Right hindlimb (tissue), 1 donor: ENCODE data around the gene DDTL.
A peak's percentile ranks its signal among the peaks of the same experiment; 100 is the strongest.
"Not testable (repeated sequence)": the region's sequence is repeated elsewhere in the genome, so short reads cannot be mapped to it uniquely, and the experiment has no call there.

Experiments used
- DNase-seq: peaks from one replicate; pipeline ENCODE4 v3.0.0-alpha.2; 2018

Gene DDTL

DNA sequence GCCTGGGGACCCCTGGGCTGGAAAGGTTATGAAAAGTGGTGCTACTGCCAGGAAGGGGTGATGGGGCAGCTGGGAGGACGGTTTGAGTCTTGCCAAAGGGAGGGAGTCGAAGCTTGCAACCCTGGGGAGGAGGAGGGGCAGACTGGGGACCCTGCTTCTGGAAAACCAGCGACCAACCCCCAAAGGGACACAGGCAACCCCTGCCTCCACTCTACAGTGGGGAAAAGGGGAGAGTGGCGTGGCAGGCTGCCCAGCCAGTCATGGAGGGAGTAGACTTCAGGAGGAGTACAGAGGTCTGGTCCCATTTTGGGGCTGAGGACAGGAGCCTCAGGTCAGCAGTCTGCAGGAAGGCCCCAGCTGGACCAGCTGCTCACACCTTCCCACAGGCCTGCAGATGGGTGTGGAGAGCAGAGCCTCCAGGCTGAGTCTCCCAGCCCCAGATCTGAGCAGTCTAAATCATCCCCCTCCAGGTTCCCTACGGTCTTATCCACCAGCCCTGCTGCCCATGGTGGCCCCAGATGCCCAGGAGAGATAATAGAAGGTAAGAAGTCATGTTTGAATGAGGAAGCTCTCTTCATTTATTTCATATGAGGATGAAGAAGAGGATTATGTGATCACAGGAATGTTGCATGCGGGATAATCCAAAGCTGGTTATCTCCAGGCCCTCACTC, 4.3 kb downstream of the DDTL start:
- DNase-seq = no peak

DNA sequence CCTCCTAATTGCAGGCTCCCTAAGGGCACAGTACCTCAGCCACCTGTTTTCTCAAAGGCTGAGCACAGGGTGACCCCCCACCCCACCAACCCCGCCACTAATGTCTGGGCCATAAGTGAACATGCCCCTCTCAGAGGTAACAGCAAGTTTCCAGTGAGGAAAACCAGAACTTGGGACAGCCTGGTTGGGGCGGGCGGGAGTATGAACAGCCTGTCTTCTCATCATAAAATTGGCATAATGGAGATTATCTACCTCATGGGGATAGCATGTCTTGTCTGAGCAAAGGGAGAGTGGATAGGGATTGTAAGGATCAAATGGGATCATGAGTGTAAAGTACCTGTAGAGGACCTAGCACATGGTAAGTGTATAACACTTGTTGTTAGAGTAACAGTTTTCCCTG, 5.2 kb downstream of the DDTL start:
- not testable (repeated sequence) for DNase-seq

DNA sequence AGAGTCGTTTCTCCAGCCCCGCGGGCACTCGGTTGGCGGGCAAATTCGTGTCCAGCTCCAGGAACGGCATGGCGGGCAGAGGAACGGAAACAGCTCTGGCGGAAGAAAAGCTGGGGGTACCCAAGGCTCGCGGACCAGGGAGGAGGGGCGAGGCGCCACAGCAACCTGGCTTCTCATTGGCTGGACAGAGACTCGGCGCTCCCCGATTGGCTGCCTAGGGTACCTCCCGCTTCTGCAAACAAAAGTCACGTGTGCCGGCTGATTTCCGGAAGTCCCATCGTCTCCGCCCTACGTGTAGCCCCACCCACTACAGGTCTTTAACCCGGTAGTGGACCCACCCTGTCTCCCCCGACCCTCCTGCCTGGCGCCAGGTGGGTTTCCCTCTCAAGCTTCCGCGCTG, 7.7 kb downstream of the DDTL start, which contains the start of gene DDT:
DDT (minus strand) TSS at position 97 of the 400 bp plus-strand sequence; CDS start at position 70, 27 bp downstream.
- not testable (repeated sequence) for DNase-seq

DNA sequence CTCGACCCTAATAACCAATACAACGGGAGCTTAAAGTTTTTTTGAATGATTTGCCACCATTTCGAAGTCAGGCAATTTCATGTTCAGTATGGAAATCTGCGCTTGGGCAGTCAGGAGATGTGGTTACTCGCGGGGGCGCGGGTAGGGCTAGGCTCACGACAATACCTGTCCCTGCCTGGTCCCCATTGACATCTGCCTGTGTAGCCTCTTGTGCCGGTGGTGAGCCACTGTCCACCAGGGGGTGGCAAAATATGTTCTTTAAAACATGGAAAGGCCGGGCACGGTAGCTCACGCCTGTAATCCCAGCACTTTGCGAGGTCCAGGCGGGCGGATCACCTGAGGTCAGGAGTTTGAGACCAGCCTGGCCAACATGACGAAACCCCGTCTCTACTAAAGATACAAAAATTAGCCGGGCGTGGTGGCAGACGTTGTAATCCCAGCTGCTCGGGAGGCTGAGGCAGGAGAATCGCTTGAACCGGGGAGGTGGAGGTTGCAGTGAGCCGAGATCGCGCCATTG, 8.2 kb downstream of the DDTL start:
- not testable (repeated sequence) for DNase-seq

DNA sequence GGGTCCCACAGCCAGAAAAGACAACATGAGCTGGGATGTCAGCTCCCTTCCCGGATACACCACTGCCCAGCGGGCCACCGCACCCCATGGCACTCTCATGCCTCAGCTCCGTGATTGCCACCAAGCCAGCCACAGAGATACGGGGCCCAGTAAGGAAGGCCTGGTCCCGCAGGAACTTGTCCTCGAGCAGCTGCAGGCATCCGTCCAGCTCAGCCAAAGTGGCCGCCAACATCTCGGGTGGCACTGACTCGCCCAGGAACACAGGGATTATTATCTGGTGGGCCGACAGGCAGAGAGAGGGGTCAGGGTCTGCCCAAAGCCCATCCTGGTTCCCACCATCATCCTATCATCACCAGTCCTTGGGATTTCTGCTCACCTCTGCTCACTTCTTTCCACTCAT, 10.6 kb downstream of the DDTL start:
- DNase-seq = not testable (repeated sequence)

DNA sequence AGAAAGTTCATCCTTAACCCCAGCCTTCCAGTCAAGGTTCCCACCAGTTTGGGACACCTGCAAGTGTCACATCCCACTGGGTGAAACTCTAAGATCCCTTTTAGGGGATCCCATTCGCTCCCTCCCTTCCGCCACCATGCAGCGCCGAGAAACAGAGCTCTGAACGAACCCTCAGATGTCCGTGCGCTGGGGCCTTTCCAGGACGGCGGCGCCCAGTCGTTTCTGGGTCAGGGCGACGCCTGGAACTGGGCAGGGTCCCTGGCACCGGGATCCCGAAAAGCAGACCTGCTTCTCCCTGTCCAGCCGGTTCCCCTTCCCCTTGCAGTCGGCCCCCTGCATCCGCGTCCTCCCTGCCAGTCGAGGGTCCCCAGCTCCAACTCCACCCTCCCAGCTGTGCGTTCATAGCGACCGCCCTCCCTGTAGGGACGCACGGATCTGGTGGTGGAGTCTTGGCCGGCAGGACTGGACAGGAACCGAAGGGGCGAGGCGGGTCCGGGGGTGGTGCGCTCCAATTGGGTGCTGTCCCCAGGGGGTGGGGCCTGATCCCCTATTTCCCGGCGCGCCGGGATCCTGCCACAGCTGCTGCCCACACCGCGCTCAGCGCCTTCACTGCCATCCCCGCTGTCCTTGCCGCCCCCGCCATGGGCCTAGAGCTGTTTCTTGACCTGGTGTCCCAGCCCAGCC, 13.0 kb downstream of the DDTL start, which contains the start of gene GSTT2:
GSTT2 (plus strand) TSS at position 578 of the 684 bp plus-strand sequence.
- DNase-seq = not testable (repeated sequence)

DNA sequence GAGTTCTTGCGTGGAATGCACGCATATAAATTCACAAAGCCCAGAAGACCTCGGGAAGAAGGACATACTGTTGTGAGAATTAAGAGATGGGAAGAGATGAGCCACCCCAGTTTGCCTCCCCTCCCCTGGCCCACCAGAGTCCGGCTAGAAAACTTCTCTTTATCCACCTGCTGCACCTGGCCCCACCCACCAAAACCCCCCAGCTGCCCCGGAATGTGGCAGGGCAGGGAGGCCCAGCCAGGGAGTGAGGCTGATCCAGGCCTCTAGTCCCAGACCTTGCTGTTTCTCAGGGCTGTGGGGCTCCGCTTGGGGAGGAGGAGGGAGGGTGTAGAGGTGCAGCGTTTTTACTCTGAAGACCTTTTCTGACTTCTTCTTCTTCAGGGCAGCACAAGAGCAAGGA, 13.9 kb downstream of the DDTL start:
- DNase-seq = not testable (repeated sequence)

DNA sequence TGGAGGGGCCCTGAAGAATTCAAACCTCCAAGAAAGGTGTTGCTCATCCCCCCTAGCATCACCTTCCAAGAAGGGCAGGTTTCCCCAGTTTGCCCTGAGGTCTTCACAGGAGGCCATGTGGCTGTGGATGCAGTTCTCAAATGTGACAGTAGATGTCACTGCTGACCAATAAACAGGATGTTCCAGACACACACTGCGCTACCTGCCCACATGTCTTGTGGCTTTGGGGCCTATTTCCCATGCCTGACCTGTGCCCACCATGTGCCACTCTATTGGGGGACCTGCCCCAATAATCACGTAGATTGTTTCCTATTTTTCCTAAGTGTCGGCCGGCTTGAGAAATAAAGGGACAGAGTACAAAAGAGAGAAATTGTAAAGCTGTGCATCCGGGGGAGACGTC, 17.7 kb downstream of the DDTL start:
- peak; percentile 25 for DNase-seq

DNA sequence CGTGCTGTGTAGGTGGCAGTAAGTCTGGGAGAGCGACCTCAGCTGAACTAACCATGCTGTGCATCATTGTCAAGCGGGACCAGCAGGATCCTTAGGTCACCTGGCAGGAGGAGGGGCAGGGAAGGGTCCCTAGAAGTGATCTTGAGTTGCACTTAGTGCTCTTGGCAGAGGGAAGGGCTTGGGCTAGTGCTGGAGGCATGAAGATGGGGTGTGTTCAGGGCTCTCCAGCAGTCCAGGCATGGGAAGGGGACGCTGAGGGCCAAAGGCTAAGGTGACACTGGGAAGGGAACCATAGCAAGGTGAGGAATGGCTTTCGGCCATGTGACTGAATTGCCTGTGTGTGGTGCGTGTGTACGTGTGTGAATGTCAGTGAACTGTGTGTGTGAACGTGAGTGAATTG, 19.4 kb downstream of the DDTL start:
- not testable (repeated sequence) for DNase-seq

DNA sequence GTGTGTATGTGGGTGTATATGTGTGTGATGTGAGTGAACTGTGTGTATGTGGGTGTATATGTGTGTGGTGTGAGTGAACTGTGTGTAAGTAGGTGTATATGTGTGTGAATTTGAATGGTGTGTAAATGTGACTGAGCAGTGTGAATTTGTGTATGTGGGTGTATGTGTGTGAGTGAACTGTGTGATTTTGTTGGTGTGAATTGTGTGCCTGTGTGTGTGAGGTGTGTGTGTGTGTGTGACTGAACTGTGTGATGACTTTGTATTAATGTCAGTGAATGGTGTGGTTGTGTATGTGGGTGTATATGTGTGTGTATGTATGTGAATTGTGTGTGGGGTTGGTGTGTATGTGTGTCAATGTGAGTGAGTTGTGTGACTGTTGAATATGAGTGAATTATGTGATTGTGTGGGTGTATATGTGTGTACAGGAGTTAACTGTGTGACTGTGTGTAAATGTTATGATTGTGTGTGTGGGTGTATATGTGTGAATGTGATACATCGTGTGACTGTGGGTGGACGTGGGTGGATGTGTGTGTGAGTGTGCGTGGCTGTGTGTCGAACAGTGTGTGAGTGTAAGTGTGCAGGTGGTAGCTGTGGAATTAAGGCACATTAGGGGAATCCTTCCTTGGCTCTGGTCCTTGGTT, 20.0 kb downstream of the DDTL start:
- DNase-seq = not testable (repeated sequence)

DNA sequence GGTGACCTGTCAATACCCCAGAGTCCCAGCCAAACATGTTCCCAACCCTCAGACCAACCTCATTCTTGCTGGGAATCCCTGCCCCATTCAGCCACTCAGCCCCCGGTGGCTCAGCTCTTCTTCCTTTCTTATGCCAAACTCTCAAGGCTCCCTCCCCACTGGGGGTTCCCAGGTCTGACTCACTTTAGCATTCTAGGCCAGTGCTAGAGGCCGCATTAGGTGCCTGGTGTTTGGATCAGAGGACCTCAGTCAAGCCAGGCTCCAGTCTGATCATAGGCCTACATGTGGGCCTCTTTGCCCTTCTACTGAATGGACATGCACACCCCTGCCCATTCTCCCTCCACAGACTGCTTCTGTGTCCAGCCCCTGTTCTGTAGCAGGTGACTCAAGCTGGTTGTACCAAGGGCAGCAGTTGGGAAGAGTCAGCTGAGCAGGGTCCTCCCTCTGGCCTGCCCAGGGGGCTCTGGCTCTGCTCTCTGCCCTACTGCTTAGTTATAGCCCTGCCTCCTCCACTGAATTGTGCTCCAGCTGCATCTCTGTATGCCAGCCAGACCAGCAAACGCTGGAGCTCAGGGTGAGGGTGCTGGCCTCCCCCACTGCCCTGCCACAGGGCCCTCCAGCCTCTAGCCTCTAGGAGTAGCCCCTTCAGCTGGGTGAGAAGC, 23.0 kb downstream of the DDTL start:
- not testable (repeated sequence) for DNase-seq

DNA sequence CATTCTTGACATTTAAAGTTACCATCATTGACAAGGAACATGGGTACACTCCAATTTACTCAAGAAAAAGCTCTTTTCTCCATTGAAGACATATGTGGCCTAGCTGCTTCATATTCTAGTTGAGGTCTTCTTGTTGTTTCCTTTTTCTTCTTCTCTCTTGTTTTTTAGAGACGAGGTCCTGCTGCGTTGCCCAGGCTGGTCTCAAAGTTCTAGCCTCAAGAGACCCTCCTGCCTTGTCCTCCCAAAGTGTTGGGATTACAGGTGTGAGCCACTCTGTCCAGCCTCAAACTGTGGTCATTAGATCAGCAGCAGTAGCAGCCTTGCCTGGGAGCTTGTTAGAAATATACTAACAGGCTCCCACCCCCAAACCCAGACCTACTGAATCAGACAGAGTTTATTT, 26.4 kb downstream of the DDTL start:
- DNase-seq = not testable (repeated sequence)

DNA sequence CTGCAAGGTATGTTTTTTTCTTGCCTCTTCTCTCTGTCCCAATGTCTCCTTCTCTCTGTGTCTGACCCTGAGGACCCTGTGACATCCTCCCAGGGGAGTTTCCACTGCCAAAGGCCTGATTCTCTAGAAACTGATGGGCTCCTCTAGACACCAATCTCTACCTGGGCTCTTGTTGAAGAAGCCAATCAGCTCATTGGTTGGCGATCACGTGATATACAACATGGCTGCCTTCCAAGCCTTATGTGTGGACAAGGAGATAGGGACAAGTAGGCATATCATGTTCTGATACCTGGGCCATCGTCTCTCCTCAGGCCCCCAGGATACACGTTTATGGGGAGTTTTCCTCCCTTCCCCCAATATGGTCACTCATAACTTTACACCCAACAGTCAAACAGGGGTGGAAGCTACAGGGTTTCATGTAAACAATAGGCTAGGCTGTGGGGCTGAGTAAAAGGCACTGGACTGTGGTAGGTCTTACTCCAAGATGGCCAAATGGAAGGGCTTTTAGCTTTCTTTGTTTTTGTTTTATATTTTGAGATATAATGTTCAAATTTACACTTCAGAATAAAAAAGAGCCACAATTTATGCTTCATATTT, 27.0 kb downstream of the DDTL start:
- DNase-seq = not testable (repeated sequence)

DNA sequence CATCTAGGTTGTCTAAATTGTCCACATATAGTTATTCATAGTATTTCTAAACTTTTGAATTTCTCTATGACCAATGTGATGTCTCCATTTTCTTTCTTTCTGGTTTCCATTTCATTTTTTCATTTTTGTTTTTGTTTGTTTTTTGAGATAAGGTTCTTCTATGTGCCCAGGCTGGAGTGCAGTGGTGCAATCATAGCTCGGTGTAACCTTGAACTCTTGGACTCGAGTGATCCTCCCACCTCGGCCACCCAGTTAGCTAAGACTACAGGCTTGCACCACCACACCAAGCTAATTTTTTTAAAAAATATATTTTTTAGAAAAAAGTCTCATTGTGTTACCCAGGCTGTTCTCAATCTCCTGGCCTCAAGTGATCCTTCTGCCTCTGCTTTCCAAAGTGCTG, 30.4 kb downstream of the DDTL start:
- DNase-seq = no peak

DNA sequence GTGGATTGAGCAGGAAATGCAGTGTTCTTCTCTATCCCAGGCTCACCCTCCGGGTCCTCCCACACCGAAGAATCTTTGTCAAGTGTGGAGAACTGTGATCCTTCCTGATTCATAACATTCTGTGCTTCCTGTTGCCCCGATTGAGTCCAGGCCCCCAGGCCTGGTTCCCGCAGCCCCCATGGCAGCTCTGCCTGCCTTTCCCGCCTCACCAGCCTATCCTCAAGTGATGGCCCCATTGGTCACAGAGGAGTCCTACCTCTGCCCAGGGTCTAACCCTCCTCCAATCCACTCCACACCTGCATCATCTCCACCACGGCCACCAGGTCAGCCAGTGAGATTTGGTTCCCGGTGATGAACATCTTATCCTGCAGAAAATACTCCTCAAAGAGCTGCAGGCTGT, 33.1 kb downstream of the DDTL start:
- not testable (repeated sequence) for DNase-seq

DNA sequence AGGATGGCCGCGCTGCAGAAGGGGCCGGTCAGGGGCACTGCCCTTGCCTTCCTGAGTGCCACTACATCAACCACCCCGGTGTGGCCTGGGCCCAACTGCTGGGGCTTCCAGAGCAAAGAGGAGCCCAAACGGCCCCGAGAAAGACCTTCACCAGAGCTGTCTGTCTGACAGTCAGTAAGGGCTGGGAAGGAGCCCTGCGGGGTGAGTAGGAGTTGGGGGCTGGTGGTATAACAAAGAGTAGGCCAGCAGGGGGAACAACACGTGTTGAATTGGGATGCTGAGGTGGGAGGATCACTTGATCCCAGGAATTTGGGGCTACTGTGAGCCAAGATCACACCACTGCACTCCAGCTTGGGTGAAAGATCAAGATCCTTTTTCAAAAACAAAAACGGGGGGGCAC, 34.6 kb downstream of the DDTL start:
- DNase-seq = no peak

DNA sequence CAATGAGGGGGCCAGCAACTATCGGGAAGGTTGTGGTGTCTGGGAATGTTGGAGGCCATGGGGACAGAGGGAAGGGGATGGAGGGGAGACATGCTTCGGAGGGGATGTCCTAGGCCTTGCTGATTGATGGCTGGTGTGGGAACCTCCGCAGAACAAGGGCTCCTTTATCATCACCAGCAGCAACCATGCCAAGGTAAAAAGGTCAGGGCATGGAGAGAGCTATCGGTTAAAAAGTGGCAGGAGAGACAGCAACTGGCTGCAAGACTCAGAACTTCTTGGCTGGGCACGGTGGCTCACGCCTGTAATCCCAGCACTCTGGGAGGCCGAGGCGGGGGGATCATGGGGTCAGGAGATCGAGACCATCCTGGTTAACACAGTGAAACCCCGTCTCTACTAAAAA, 35.6 kb downstream of the DDTL start:
- DNase-seq = no peak

DNA sequence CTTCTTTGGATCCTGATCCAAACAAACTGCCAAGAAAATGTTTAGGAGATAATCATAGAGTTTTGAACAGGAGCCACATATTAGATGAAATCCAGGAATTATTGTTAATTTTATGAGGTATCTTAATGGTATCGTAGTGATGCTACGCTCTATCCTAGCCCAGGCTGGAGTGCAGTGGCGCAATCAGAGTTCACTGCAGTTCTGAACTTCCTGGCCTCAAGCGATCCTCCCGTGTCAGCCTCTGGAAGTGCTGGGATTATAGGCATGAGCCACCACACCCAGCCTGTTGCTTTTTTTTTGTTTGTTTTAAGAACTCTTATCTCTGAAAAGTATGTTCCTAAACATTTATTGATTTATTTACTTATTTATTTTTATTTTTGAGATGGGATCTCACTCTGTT, 36.2 kb downstream of the DDTL start:
- no peak for DNase-seq

DNA sequence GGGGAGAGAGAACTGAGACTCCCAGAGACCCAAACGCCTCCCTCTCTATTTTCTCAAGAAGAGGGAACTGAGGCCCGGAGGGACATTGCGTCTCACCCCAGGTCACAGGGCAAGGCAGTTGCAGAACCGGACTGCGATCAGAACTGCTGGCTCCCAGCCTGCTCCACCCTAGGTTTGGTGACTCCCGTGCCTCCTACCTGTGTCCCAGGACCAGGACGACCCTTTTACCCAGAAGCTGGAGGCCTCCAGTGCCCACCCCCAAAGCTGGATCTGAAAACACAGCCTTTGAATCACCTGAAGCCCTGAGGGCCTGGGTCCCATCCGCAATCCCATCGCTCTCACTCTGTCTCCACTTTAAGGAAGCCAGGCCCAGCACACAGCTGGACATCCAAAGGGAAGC, 37.2 kb downstream of the DDTL start:
- DNase-seq = no peak

DNA sequence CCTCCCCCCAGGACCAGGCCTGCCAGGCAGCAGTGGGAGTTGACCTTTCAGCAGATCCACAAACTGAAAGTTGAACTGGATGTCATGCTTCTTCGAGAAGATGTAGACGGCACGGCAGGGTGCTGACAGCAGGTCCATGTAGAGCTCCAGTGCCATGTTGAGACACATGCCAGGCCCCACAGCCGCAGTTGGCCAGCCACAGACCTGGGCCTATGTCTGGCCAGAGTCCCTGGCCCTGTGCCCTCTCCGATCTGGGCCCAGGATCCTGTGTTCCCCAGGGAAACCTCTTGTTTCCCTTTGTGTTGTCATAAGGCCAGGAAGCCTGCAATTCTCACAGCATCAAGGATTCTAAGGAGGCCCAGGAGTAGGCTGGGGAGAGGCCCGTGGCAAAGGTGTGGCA, 38.5 kb downstream of the DDTL start, which contains the start of gene GSTT4:
GSTT4 (minus strand) TSS at position 253 of the 400 bp plus-strand sequence; CDS start at position 156, 97 bp downstream.
- no peak for DNase-seq

DNA sequence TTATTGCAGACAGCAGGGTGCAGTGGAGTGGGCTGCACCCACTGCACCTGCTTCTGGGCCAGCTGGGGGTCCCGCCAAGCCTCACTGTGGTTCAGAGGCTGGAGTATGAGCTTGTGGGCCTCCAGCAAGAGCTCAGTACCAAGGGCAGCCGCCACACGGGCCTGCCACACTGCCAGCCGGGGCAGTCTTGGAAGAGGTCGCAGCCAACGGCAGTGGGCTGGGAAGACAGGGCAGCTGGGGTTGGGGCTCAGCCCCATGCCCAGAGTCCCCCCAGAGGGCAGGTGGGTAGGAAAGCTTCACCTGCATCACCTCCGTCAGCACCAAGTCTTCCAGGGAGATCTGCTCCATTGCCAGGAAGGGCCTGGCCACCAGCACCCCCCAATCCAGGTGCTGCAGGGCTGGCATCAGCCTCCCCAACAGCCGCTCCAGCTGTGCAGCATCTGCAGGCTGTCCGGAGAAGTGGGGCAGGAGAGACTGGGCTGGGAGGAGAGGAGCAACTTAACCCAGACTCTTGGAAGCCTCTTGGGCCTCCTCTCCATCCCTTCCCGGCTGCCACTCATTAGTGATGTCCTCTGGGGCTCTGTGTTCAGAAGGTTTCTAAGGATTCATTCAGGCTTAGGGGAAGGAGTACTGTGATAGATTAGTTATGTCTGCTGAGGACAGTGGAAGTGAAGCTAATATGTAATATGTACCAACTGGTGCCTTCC, 39.7 kb downstream of the DDTL start:
- no peak for DNase-seq

DNA sequence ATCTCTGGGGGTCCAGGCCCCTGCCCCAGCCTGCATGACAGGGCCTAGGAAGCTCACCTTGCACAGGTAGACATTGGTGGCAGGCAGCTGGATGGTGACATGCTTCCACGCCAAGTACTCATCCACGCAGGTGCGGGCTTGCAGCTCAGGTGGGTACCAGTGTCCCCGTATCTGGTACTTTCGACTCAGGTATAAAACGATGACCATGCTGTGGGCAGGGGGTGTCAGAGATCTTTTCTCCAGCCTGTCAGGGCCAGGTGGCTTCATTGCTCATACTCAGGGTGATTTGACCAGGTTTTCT, 40.2 kb downstream of the DDTL start:
- no peak for DNase-seq
